Keratinocyte (primary cell): ENCODE measurements around the gene LEMD1. TPM values are rescaled to one million over a fixed set of nuclear protein-coding genes. Genes with fewer than 3 reads are reported as not detected.

Experiments
- DNase-seq: peaks from one replicate; pipeline ENCODE4 v3.0.0-alpha.2; 2011; ENCODE audit warnings: low read depth, missing footprints, low spot score
- FAIRE-seq: peaks from 2 replicates; lab custom pipeline; 2011; peaks lifted over from hg19 to GRCh38; lab: Jason Lieb, UNC
- H2AFZ ChIP-seq: 2 replicates; pipeline ENCODE4 v1.6.0; 2012; ENCODE audit warnings: low read length, control low read depth, inconsistent platforms; ENCODE audit not compliant: control insufficient read depth
- H3K27ac ChIP-seq: 2 replicates; pipeline ENCODE4 v1.5.1; 2011; ENCODE audit warnings: low read length; ENCODE audit not compliant: control insufficient read depth, insufficient read depth
- H3K27me3 ChIP-seq: 3 replicates; pipeline ENCODE4 v1.6.0; 2011; ENCODE audit warnings: low read length; ENCODE audit not compliant: control insufficient read depth, insufficient read depth; ENCODE audit errors: extremely low read depth
- H3K36me3 ChIP-seq, 2 experiments: 2 replicates in 1 of 2; 3 replicates in 1 of 2; pipeline ENCODE4 v1.5.1; 2011; ENCODE audit warnings: low read length in 2 of 2, mild to moderate bottlenecking in 1 of 2; ENCODE audit not compliant: control insufficient read depth in 2 of 2, insufficient read depth in 2 of 2; ENCODE audit errors: extremely low read depth in 1 of 2
- H3K4me1 ChIP-seq: 3 replicates; pipeline ENCODE4 v1.5.1; 2011; ENCODE audit warnings: low read length; ENCODE audit not compliant: control insufficient read depth, insufficient read depth; ENCODE audit errors: extremely low read depth
- H3K4me2 ChIP-seq: 3 replicates; pipeline ENCODE4 v1.6.0; 2011; ENCODE audit warnings: low read depth, low read length; ENCODE audit not compliant: control insufficient read depth, insufficient read depth; ENCODE audit errors: extremely low read depth
- H3K4me3 ChIP-seq, 3 experiments: fragments of 200-600 bp in 1 of 3; sonication (generic) in 1 of 3; 2 replicates in 2 of 3; 3 replicates in 1 of 3; pipeline ENCODE4 v1.5.1; 2011 to 2016; ENCODE audit warnings: low read length in 3 of 3, mild to moderate bottlenecking in 3 of 3, control low read depth in 2 of 3, inconsistent platforms in 1 of 3, low read depth in 1 of 3, mixed read lengths in 1 of 3, mixed run types in 1 of 3, moderate library complexity in 1 of 3; ENCODE audit not compliant: control insufficient read depth in 2 of 3, insufficient read depth in 2 of 3; ENCODE audit errors: extremely low read depth in 1 of 3
- H3K79me2 ChIP-seq: 2 replicates; pipeline ENCODE4 v1.6.0; 2012; ENCODE audit warnings: low read length; ENCODE audit not compliant: control insufficient read depth, insufficient read depth
- H3K9ac ChIP-seq: 3 replicates; pipeline ENCODE4 v1.6.0; 2011; ENCODE audit warnings: low read length; ENCODE audit not compliant: control insufficient read depth, insufficient read depth; ENCODE audit errors: extremely low read depth
- H3K9me1 ChIP-seq: 3 replicates; pipeline ENCODE4 v1.6.0; 2011; ENCODE audit warnings: low read length; ENCODE audit not compliant: control insufficient read depth, insufficient read depth; ENCODE audit errors: extremely low read depth
- H3K9me3 ChIP-seq: 2 replicates; pipeline ENCODE4 v1.5.1; 2012; ENCODE audit warnings: low read depth, low read length; ENCODE audit not compliant: control insufficient read depth
- H4K20me1 ChIP-seq: 3 replicates; pipeline ENCODE4 v1.6.0; 2011; ENCODE audit warnings: low read length; ENCODE audit not compliant: control insufficient read depth, insufficient read depth; ENCODE audit errors: extremely low read depth
- EZH2 ChIP-seq: IDR thresholded peaks from one replicate; pipeline ENCODE4 v1.6.1; 2012; ENCODE audit warnings: inconsistent platforms, mild to moderate bottlenecking, low read length, moderate library complexity
- dilution Hi-C: fragments of 300-500 bp; cut with MboI; formaldehyde crosslinking; loops from one replicate; pipeline ENCODE4 v1.7.0; 2020; ENCODE audit warnings: low sequenced_read_pairs; ENCODE audit not compliant: extremely low pct_ligation_motif_present
- polyA plus RNA-seq, 5 experiments: library from polyadenylated mRNA; depleted of rRNA in 3 of 5; stranded (reverse) in 3 of 5; stranded (forward) in 1 of 5; unstranded in 1 of 5; fragments of >200 nt; gene quantifications; 1 replicate in 1 of 5; 2 replicates in 3 of 5; 3 replicates in 1 of 5; pipeline versions ENCODE4 v1.2.1 to v1.2.3, GENCODE V29; 2011 to 2012; ENCODE audit warnings: missing spikeins in 2 of 5, low read depth in 1 of 5, low replicate concordance in 1 of 5
- TF ChIP-seq, protein P1 (sequence below), 3 experiments: IDR thresholded peaks in 1 of 3; conservative IDR thresholded peaks in 1 of 3; optimal IDR thresholded peaks in 1 of 3; 2 replicates in 2 of 3; 3 replicates in 1 of 3; pipeline versions ENCODE3 to v1.5.1; 2011; ENCODE audit warnings: low read length in 3 of 3, mild to moderate bottlenecking in 3 of 3, moderate library complexity in 2 of 3, control low read depth in 1 of 3, inconsistent platforms in 1 of 3; ENCODE audit not compliant: insufficient read depth in 2 of 3; ENCODE audit errors: extremely low read depth in 1 of 3

LEMD1 gene
- polyA plus RNA-seq, 1 donor (not counting 4 experiments of a cell fraction or from before 2014, with no cell fraction given), result 1.9 TPM

DNA sequence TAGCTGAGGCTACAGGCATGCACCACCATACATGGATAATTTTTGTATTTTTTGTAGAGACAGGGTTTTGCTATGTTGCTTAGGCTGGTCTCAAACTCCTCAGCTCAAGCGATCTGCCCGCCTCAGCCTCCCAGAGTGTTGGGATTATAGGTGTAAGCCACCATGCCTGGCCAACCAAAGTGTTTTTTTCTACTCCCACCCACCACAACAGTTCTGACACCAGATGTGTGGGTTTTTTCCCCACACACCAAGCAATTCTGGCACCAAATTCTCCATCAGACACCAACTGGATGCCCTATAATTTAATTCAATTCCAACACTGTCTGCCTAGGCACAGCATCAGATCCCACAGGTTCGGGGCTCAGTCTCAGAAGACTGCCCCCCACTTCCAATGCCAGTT is 44.5 kb downstream of the LEMD1 start:
- no peak overlapping the region for H3K9ac ChIP-seq
- FAIRE-seq, result no peak
- no peaks in the 10 kb centered on the region for H3K9me3 ChIP-seq
- dilution Hi-C loops, result no loop called here
- no peak overlapping the region for H3K4me2 ChIP-seq
- peaks cover 29% of the 10 kb centered on the region for H3K4me1 ChIP-seq
- TF ChIP-seq EZH2, result no peak
- TF ChIP-seq, protein P1, sequence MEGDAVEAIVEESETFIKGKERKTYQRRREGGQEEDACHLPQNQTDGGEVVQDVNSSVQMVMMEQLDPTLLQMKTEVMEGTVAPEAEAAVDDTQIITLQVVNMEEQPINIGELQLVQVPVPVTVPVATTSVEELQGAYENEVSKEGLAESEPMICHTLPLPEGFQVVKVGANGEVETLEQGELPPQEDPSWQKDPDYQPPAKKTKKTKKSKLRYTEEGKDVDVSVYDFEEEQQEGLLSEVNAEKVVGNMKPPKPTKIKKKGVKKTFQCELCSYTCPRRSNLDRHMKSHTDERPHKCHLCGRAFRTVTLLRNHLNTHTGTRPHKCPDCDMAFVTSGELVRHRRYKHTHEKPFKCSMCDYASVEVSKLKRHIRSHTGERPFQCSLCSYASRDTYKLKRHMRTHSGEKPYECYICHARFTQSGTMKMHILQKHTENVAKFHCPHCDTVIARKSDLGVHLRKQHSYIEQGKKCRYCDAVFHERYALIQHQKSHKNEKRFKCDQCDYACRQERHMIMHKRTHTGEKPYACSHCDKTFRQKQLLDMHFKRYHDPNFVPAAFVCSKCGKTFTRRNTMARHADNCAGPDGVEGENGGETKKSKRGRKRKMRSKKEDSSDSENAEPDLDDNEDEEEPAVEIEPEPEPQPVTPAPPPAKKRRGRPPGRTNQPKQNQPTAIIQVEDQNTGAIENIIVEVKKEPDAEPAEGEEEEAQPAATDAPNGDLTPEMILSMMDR (optimal IDR thresholded peaks at IDR 0.05 in 1 of 3, IDR thresholded peaks at IDR 0.05 in 1 of 3, conservative IDR thresholded peaks at IDR 0.05 in 1 of 3; ENCODE audit: extremely low read depth in 1 of 3, insufficient read depth in 2 of 3, low read length in 3 of 3), result no peak
- no peak for DNase-seq
- H4K20me1 ChIP-seq, result no peaks in the 10 kb centered on the region
- H3K9me1 ChIP-seq, result no peaks in the 10 kb centered on the region
- no peak overlapping the region for H2AFZ ChIP-seq
- no peaks in the 10 kb centered on the region for H3K36me3 ChIP-seq
- H3K4me3 ChIP-seq, result no peak overlapping the region
- no peaks in the 10 kb centered on the region for H3K79me2 ChIP-seq
- H3K27me3 ChIP-seq, result peaks cover 13% of the 10 kb centered on the region
- H3K27ac ChIP-seq, result no peak overlapping the region

DNA sequence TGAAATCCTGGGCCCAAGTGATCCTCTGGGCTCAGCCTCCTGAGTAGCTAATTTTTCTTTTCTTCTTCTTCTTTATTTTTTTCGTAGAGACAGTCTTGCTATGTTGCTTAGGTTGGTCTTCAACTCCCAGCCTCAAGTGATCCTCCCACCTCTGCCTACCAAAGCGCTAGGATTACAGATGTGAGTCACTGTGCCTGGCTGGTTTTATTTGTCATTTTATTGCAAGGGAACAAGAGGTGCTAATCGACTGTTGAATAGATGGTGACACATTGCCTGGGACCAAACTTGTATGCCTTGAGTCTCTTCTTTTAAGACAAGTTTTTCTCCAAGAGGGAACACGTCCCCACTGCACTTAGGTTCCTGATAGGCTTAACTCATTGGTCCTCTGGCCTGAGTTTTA is 45.1 kb downstream of the LEMD1 start:
- no peaks in the 10 kb centered on the region for H4K20me1 ChIP-seq
- no peak for TF ChIP-seq EZH2
- TF ChIP-seq, protein P1 (optimal IDR thresholded peaks at IDR 0.05 in 1 of 3, IDR thresholded peaks at IDR 0.05 in 1 of 3, conservative IDR thresholded peaks at IDR 0.05 in 1 of 3; ENCODE audit: extremely low read depth in 1 of 3, insufficient read depth in 2 of 3, low read length in 3 of 3), result no peak
- H3K27me3 ChIP-seq, result peaks cover 13% of the 10 kb centered on the region
- no peaks in the 10 kb centered on the region for H3K36me3 ChIP-seq
- H3K9me3 ChIP-seq, result no peaks in the 10 kb centered on the region
- H3K27ac ChIP-seq, result no peak overlapping the region
- H3K4me2 ChIP-seq, result no peak overlapping the region
- no peaks in the 10 kb centered on the region for H3K79me2 ChIP-seq
- no peak overlapping the region for H3K9ac ChIP-seq
- no peak overlapping the region for H2AFZ ChIP-seq
- no peaks in the 10 kb centered on the region for H3K9me1 ChIP-seq
- H3K4me1 ChIP-seq, result peaks cover 29% of the 10 kb centered on the region
- H3K4me3 ChIP-seq, result no peak overlapping the region
- dilution Hi-C loops, result no loop called here
- FAIRE-seq (no peak), DNase-seq (no peak)
